Caki2 (cell line): ENCODE measurements around the gene TRPM4. TPM values are rescaled to one million over a fixed set of nuclear protein-coding genes. Genes with fewer than 3 reads are reported as not detected.
A peak's percentile ranks its signal among the peaks of the same experiment; 100 is the strongest.
"Not testable (repeated sequence)": the region's sequence is repeated elsewhere in the genome, so short reads cannot be mapped to it uniquely, and the experiment has no call there.

ENCODE experiments used
- DNase-seq: peaks from one replicate; pipeline ENCODE4 v3.0.0-alpha.2; 2015; ENCODE audit warnings: low read depth
- in situ Hi-C: cut with HindIII; loops from 2 replicates; pipeline ENCODE4 v1.10.0; 2016; ENCODE audit warnings: low sequenced_read_pairs, low pct_unique_long_range_greater_than_20kb, mixed read lengths
- total RNA-seq: library from RNA; depleted of rRNA; stranded (reverse); fragments of >200 nt; shearing (Covaris generic); gene quantifications from 2 replicates; pipeline ENCODE4 v1.2.3, GENCODE V29; 2014; ENCODE audit warnings: low replicate concordance

The TRPM4 gene
- total RNA-seq, 1 experiment from 2014 or later: 18.2 TPM

DNA sequence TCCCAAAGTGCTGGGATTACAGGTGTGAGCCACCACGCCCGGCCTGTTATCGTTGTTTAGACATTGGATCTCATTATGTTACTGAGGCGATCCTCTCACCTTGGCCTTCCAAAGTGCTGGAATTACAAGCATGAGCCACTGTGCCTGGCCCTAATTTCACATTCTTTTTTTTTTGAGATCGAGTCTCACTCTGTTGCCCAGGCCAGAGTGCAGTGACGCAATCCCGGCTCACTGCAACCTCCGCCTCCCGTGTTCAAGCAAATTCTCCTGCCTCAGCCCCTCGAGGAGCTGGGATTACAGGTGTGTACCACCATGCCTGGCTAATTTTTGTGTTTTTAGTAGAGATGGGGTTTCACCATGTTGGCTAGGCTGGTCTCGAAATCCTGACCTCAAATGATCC, 34.3 kb upstream of the TRPM4 start:
- in situ Hi-C loops: not testable (repeated sequence)

DNA sequence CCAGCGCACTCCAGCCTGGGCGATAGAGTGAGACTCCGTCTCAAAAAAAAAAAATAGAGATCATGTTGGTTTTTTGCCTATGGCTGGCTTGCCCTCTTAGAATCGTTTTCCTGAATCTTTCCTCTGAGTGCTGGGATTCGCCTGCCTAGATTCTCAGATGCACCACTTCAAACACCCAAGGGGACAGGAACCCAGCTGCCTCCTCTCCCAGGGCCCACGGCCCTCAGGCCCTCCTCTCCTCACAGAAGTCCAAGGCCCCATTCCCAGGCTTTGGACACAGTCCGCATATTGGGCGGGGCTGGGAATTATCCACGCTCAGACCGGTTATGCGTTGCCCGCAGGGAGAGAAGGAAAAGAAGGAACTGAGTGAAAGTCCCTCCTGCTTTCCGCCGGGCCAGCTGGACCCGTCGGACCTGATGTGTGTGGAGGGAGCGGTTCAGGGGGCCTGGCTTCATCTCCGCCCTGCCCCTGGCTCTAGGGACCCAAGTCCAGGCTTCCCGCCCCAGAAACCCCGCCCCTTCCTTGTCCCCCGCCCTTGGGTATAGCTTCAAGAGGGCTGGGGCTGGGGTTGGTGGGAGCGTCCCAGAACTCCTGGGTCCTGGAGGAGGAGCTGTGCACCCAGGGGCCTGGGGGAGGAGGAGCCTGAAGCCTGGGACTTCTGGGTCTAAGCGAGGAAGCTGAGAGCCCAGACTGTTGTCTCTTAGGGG, 32.4 kb upstream of the TRPM4 start:
- DNase-seq: no peak
- in situ Hi-C loops: no loop called here

More for the DNA sequence above, 34.3 kb upstream of the TRPM4 start:
- DNase-seq: not testable (repeated sequence)

- in situ Hi-C loops: no loop called here
- DNase-seq: no peak
These were observed 31.0 kb upstream of the TRPM4 start for GRCh38 chr19:49126575-49126974.

DNA sequence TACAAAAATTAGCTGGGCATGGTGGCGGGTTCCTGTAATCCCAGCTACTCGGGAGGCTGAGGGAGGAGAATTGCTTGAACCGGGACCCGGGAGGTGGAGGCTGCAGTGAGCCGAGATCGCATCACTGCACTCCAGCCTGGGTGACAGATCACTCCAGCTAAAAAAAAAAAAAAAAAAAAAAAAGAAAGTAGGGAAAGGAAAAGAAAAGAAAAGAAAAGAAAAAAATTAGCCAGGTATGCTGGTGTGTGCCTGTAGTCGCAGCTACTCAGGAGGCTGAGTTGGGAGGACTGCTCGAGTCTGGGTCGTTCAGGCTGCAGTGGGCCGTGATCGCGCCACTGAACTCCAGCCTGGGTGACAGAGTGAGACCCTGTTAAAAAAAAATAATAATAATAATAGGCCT, 30.4 kb upstream of the TRPM4 start:
- DNase-seq, in situ Hi-C loops: not testable (repeated sequence)

DNA sequence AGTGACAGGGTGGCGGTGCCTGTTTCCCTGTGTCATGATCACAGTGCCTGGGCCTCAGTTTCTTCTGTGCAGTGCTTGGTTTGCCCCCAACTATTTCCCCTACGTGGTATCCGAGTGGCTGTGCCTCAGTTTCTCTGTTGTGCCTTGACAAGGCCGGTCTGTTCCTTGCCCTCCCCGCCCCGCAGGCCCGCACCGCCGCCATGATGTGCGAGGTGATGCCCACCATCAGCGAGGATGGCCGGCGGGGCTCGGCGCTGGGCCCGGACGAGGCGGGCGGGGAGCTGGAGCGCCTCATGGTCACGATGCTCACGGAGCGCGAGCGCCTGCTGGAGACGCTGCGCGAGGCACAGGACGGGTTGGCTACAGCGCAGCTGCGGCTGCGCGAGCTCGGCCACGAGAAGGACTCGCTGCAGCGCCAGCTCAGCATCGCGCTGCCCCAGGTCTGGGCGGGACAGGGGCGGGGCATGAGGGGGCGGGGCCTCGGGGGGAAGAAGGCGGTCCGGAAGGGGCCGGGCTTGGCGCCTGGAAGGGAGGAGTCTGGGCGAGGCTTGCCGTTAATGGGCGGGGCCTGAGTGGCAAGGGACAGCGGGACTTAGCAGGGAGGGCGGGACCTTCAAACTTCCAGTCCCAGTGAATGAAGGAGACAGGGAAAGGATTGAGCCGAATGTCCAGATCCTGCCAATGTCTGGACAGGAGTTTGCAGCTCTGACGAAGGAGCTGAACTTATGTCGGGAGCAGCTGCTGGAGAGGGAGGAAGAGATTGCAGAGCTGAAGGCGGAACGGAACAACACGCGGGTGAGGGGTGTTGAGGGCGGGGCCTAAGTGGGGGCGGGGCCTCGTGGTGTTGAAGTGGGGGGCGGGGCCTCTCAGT, 29.7 kb upstream of the TRPM4 start:
- DNase-seq: peak; percentile 95
- in situ Hi-C loops: no loop called here

- in situ Hi-C loops: no loop called here
These were observed 28.9 kb upstream of the TRPM4 start for GRCh38 chr19:49128545-49129237.

DNA sequence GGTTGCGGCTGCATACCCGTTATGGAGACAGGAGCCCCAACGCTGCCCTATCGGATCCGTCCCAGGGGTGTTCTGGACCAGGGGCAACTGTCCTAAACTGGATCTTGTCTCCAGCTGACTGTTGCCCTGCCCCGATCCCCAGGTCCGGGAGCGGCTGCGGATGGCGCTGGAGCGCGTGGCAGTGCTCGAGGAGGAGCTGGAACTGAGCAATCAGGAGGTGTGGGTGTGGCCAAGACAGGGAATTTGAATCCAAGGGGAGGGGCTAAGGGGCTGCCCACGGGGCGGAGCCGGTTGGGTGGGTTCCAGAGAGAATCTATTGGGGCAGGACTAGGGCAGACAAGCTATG, 28.4 kb upstream of the TRPM4 start:
- in situ Hi-C loops: no loop called here

More at GRCh38 chr19:49128545-49129237, 28.9 kb upstream of the TRPM4 start:
- no peak for DNase-seq

GRCh38 chr19:49130325-49130724, 27.3 kb upstream of the TRPM4 start:
- DNase-seq: no peak
- in situ Hi-C loops: no loop called here

More for the DNA sequence above, 28.4 kb upstream of the TRPM4 start:
- DNase-seq: peak; percentile 90

DNA sequence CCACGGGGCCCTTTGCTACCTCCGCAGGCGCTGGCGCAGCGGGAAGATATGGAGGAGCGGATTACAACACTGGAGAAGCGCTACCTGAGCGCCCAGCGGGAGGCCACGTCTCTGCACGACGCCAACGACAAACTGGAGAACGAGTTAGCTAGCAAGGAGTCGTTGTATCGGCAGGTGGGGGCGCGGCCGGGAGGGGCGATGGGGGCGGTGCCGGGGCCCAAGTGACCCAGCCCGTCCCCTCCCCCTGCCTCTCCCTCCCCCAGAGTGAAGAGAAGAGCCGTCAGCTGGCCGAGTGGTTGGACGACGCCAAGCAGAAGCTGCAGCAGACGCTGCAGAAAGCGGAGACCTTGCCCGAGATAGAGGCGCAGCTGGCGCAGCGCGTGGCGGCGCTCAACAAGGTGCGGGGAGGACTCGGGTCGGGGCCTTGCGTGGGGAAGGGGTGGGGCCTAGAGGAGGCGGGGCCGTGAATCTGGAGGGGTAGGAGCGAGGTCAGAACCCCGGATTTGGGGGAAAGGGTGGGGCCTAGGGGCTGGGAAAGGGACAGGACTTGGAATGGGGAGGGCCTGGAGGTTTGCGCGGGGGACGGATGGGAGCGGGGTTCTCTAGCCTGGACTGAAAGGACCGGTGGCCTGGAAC, 24.5 kb upstream of the TRPM4 start:
- in situ Hi-C loops: no loop called here
- DNase-seq: no peak

- in situ Hi-C loops: no loop called here
- DNase-seq: no peak
These were observed 23.8 kb upstream of the TRPM4 start for GRCh38 chr19:49133621-49134454.

GRCh38 chr19:49135686-49136085, 21.9 kb upstream of the TRPM4 start:
- DNase-seq: no peak
- in situ Hi-C loops: no loop called here

GRCh38 chr19:49136771-49137171, 20.8 kb upstream of the TRPM4 start:
- in situ Hi-C loops: no loop called here
- no peak for DNase-seq

- no peak for DNase-seq
- in situ Hi-C loops: no loop called here
These were observed 16.6 kb upstream of the TRPM4 start for GRCh38 chr19:49140951-49141350.

DNA sequence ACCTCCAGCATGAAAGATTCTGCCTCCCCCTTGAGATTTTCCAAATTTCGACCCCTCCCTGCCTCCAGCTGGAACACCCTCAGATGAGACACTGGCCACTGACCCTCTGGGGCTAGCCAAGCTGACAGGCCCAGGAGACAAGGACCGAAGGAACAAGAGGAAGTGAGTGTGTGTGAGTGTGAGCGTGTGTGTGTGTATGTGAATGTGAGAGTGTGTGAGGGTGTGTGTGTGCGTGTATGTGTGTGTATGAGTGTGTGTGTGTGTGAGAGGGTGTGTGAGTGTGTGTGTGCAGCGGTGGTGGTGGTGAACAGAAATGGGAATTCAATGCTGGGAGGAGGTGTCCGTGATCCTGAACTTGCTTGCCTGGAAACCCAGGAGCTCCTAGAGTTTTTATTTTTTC, 16.2 kb upstream of the TRPM4 start:
- DNase-seq: no peak
- in situ Hi-C loops: no loop called here

- in situ Hi-C loops: no loop called here
- peak; percentile 87 for DNase-seq
These were observed 14.7 kb upstream of the TRPM4 start for GRCh38 chr19:49142866-49143335.

DNA sequence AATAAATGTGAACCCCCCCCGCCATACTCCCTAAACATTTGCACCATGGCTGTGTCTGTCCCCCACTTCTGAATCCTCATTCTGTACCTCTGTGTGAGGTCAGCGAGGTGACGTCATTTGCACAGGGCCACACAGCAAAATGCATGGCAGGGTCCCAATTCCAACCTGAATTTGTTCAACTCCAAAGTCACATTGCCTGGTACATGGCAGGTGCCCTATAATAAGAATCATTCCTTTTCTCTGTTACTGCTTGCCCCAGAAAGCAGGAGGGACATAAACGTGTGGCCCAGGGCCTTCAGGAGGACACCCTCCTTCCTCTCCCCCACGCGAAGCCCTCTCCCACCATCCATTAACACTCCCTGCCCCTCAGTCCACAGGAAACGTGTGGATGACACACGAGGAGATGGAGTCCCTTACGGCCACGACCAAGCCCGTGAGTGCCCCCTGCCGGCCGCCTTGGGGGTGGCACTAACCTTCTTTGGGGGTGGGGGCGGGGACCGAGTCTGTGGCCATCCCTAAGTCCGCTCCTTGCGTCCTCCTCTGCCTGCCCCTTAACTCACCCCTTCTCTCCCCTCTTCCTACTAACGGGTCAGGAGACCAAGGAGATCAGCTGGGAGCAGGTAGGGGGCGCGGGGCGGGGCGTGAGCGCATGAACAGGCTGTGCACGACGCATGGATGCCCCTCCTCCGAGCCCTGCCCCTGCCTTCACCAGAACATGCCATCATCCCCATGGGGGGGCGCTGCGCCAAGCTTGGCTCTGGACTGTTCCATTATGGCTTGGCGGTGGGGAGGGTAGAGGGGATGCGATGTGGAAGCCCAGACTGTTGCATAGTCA, 11.8 kb upstream of the TRPM4 start:
- peak; percentile 48 for DNase-seq
- in situ Hi-C loops: no loop called here

GRCh38 chr19:49146408-49146770, 11.2 kb upstream of the TRPM4 start:
- in situ Hi-C loops, DNase-seq: not testable (repeated sequence)
